ENCODE data around the gene PXN. TPM values are rescaled to one million over a fixed set of nuclear protein-coding genes. Genes with fewer than 3 reads are reported as not detected.
A peak's percentile ranks its signal among the peaks of the same experiment; 100 is the strongest.

The PXN gene
- total and polyA plus RNA-seq, 2 experiments from 2014 or later, result 43.8 to 67.9 TPM

GRCh38 chr12:120235369-120236323 is 29.9 kb downstream of the PXN start:
- Histone ChIP-seq H3K9me3 (ENCODE audit: low read depth) (no peaks in the 10 kb centered on the region), H3K27ac (peak overlapping the region; percentile 95), H3K27me3 (no peaks in the 10 kb centered on the region), H3K4me3 (no peak overlapping the region), H3K36me3 (no peaks in the 10 kb centered on the region), H3K4me1 (ENCODE audit: low read depth) (peaks cover 69% of the 10 kb centered on the region)
- TF ChIP-seq CTCF (IDR thresholded peaks at IDR 0.05; ENCODE audit: low read depth, low read length), result peak; percentile 43
- peak in 1 of 2 donors; percentile 45 for DNase-seq (ENCODE audit: low read depth in 1 of 2, low spot score in 1 of 2)

- no peaks in the 10 kb centered on the region for H3K36me3 ChIP-seq
- H3K9me3 ChIP-seq (ENCODE audit: low read depth), result no peaks in the 10 kb centered on the region
- peaks cover 69% of the 10 kb centered on the region for H3K4me1 ChIP-seq (ENCODE audit: low read depth)
- peak overlapping the region; percentile 95 for H3K27ac ChIP-seq
- peak; percentile 45 to 94 for DNase-seq (ENCODE audit: low read depth in 1 of 2, low spot score in 1 of 2)
- peak; percentile 33 for TF ChIP-seq CTCF (IDR thresholded peaks at IDR 0.05; ENCODE audit: low read depth, low read length)
- H3K4me3 ChIP-seq, result no peak overlapping the region
- no peaks in the 10 kb centered on the region for H3K27me3 ChIP-seq
These were observed 30.7 kb downstream of the PXN start for GRCh38 chr12:120234643-120235368.

GRCh38 chr12:120231316-120232011 is 34.1 kb downstream of the PXN start:
- Histone ChIP-seq H3K9me3 (ENCODE audit: low read depth) (no peaks in the 10 kb centered on the region), H3K4me3 (no peak overlapping the region), H3K36me3 (no peaks in the 10 kb centered on the region), H3K27ac (peak overlapping the region; percentile 95), H3K27me3 (no peaks in the 10 kb centered on the region), H3K4me1 (ENCODE audit: low read depth) (peaks cover 82% of the 10 kb centered on the region)
- DNase-seq (ENCODE audit: low read depth in 1 of 2, low spot score in 1 of 2), result peak in 1 of 2 donors; percentile 86
- no peak for TF ChIP-seq CTCF (IDR thresholded peaks at IDR 0.05; ENCODE audit: low read depth, low read length)

GRCh38 chr12:120230974-120231315 is 34.6 kb downstream of the PXN start:
- Histone ChIP-seq H3K27ac (peak overlapping the region; percentile 95), H3K27me3 (no peaks in the 10 kb centered on the region), H3K4me3 (no peak overlapping the region), H3K4me1 (ENCODE audit: low read depth) (peaks cover 79% of the 10 kb centered on the region), H3K36me3 (no peaks in the 10 kb centered on the region), H3K9me3 (ENCODE audit: low read depth) (no peaks in the 10 kb centered on the region)
- no peak for DNase-seq (ENCODE audit: low read depth in 1 of 2, low spot score in 1 of 2)
- no peak for TF ChIP-seq CTCF (IDR thresholded peaks at IDR 0.05; ENCODE audit: low read depth, low read length)

GRCh38 chr12:120230326-120230973 is 35.1 kb downstream of the PXN start:
- TF ChIP-seq CTCF (IDR thresholded peaks at IDR 0.05; ENCODE audit: low read depth, low read length), result no peak
- Histone ChIP-seq H3K4me3 (no peak overlapping the region), H3K4me1 (ENCODE audit: low read depth) (peaks cover 74% of the 10 kb centered on the region), H3K9me3 (ENCODE audit: low read depth) (no peaks in the 10 kb centered on the region), H3K27me3 (no peaks in the 10 kb centered on the region), H3K36me3 (no peaks in the 10 kb centered on the region), H3K27ac (peak overlapping the region; percentile 95)
- peak; percentile 76 to 92 for DNase-seq (ENCODE audit: low read depth in 1 of 2, low spot score in 1 of 2)

All from cardiac muscle cell (in vitro differentiated cells and primary cell).